Mammary epithelial cell (primary cell): ENCODE results near the gene IST1.

ENCODE experiments used
- EZH2 ChIP-seq: IDR thresholded peaks from 2 replicates; pipeline ENCODE4 v1.6.1; 2012; ENCODE audit warnings: low read length, inconsistent platforms, borderline replicate concordance
- TF ChIP-seq, protein P1 (sequence below), 2 donors: IDR thresholded peaks in 1 of 2; conservative IDR thresholded peaks in 1 of 2; 2 replicates each; pipeline ENCODE4 v1.5.1; 2011 to 2012; ENCODE audit warnings: inconsistent platforms in 2 of 2, low read length in 2 of 2, mild to moderate bottlenecking in 2 of 2, control low read depth in 1 of 2, low read depth in 1 of 2; ENCODE audit not compliant: insufficient read depth in 1 of 2; ENCODE audit errors: extremely low read depth in 1 of 2

DNA sequence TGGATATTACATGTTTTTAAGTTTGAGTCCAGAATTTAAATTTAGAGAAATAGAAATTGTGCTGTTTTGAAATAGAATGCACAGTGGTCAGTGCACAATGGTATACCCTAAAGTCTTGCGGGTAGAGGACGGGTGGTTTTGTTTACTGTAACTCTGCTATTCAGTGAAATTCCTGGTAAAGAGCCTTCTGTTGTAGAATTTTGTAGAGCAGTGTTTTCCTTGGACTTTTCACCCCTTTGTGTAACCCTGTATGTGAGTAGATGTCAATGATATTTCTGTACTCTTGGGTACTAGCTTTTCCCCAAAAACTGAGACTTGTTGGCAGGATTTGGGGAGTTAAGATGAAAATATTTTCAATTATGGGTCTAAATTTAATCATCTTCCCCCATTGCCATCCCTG lies 19.5 kb downstream of the IST1 start:
- TF ChIP-seq, protein P1, sequence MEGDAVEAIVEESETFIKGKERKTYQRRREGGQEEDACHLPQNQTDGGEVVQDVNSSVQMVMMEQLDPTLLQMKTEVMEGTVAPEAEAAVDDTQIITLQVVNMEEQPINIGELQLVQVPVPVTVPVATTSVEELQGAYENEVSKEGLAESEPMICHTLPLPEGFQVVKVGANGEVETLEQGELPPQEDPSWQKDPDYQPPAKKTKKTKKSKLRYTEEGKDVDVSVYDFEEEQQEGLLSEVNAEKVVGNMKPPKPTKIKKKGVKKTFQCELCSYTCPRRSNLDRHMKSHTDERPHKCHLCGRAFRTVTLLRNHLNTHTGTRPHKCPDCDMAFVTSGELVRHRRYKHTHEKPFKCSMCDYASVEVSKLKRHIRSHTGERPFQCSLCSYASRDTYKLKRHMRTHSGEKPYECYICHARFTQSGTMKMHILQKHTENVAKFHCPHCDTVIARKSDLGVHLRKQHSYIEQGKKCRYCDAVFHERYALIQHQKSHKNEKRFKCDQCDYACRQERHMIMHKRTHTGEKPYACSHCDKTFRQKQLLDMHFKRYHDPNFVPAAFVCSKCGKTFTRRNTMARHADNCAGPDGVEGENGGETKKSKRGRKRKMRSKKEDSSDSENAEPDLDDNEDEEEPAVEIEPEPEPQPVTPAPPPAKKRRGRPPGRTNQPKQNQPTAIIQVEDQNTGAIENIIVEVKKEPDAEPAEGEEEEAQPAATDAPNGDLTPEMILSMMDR (conservative IDR thresholded peaks at IDR 0.05 in 1 of 2, IDR thresholded peaks at IDR 0.05 in 1 of 2; ENCODE audit: extremely low read depth in 1 of 2, insufficient read depth in 1 of 2, low read depth in 1 of 2, low read length in 2 of 2) = no peak
- no peak for TF ChIP-seq EZH2
